NCI-H748 treated with DMSO at 0.1 percent for 48 hours (cell line): ENCODE measurements around the gene OR5T2.
A peak's percentile ranks its signal among the peaks of the same experiment; 100 is the strongest.
"Not testable (repeated sequence)": the region's sequence is repeated elsewhere in the genome, so short reads cannot be mapped to it uniquely, and the experiment has no call there.

Experiments
- DNase-seq: peaks from one replicate; lab custom pipeline; 2025; lab: John Stamatoyannopoulos, UW

Gene OR5T2

GRCh38 chr11:56234155-56234554 is at the start of gene OR5T2:
Gene OR5T2 (minus strand): TSS chr11:56234255. CDS start chr11:56233062, 1,193 bp downstream.
- no peak for DNase-seq

- DNase-seq = no peak
Measured at GRCh38 chr11:56273854-56274253, 39.8 kb upstream of the OR5T2 start, which contains the start of gene OR5T1. Gene OR5T1 (plus strand): TSS chr11:56274154. CDS start chr11:56275639, 1,485 bp downstream.

GRCh38 chr11:56271092-56271491 is 37.0 kb upstream of the OR5T2 start:
- peak; percentile 64 for DNase-seq

- no peak for DNase-seq
Measured at GRCh38 chr11:56251954-56252353, 17.9 kb upstream of the OR5T2 start, which contains the start of gene OR5T3. Gene OR5T3 (plus strand): TSS chr11:56252254. CDS start chr11:56252254, 0 bp downstream.

GRCh38 chr11:56219735-56220134 is 14.3 kb downstream of the OR5T2 start:
- not testable (repeated sequence) for DNase-seq

GRCh38 chr11:56214537-56214936 is 19.5 kb downstream of the OR5T2 start:
- DNase-seq = no peak

- DNase-seq = no peak
Measured at GRCh38 chr11:56207790-56208189, 26.3 kb downstream of the OR5T2 start.

- DNase-seq = no peak
Measured at GRCh38 chr11:56197367-56197766, 36.7 kb downstream of the OR5T2 start.

GRCh38 chr11:56196705-56197104 is 37.4 kb downstream of the OR5T2 start:
- DNase-seq = no peak

GRCh38 chr11:56188602-56189001 is 45.5 kb downstream of the OR5T2 start:
- DNase-seq = no peak

GRCh38 chr11:56183459-56183858 is 50.6 kb downstream of the OR5T2 start:
- DNase-seq = no peak
